Stimulated activated effector memory CD8-positive, alpha-beta T cell treated with anti-CD3 and anti-CD28 coated beads, Interleukin-12 subunit alpha, Interleukin-12 subunit beta, amount 100 ng/mL, for 72 hours (primary cell): ENCODE results near the gene CPLX3.

ENCODE experiments used
- ATAC-seq: fragments of 150-1000 bp; cut with Tn5 transposase; 2 replicates; pipeline ENCODE4 v1.10.0; 2021
- DNase-seq, 2 donors: peaks; one replicate each; pipeline ENCODE4 v3.0.0; 2021 to 2022; ENCODE audit warnings: low spot score in 2 of 2
- H3K27ac Mint-ChIP-seq: one replicate; pipeline ENCODE4 v1.8.0; 2022; ENCODE audit warnings: mild to moderate bottlenecking, mixed read lengths
- H3K36me3 Mint-ChIP-seq: one replicate; pipeline ENCODE4 v1.8.0; 2022; ENCODE audit warnings: mild to moderate bottlenecking, mixed read lengths
- H3K4me1 Mint-ChIP-seq: one replicate; pipeline ENCODE4 v1.8.0; 2022; ENCODE audit warnings: mixed read lengths
- H3K4me3 Mint-ChIP-seq: one replicate; pipeline ENCODE4 v1.8.0; 2022; ENCODE audit warnings: mild to moderate bottlenecking, mixed read lengths
- H3K9me3 Mint-ChIP-seq: one replicate; pipeline ENCODE4 v1.8.0; 2022; ENCODE audit warnings: mixed read lengths

Gene CPLX3

DNA sequence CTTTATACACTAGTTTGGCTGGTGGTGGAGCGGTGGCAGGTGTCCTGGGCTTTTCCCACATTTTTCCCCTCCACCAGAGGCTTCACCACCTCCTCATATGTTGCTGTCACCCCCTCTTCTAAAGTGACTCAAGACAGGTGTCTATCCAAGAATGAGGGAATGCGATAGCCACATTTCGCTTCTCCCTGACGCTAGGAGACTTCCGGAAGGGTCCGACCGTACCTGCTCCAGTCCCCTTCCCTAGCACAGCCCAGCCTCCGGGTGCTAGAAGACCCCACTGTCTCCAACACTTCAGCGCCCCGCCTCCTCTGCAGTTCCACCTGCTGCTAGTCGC lies 46.2 kb downstream of the CPLX3 start:
- H3K27ac Mint-ChIP-seq, result peak overlapping the region; percentile 98
- peaks cover 64% of the 10 kb centered on the region for H3K4me1 Mint-ChIP-seq
- H3K9me3 Mint-ChIP-seq, result no peaks in the 10 kb centered on the region
- peak overlapping the region; percentile 100 for H3K4me3 Mint-ChIP-seq
- H3K36me3 Mint-ChIP-seq, result peaks cover 49% of the 10 kb centered on the region
- ATAC-seq (no peak), DNase-seq (no peak)

GRCh38 chr15:74873036-74873755 lies 46.8 kb downstream of the CPLX3 start, which contains the start of gene SCAMP2:
Gene SCAMP2, minus strand, starts transcription at chr15:74873365. Its CDS starts 110 bp downstream, at chr15:74873255.
- peaks cover 59% of the 10 kb centered on the region for H3K4me1 Mint-ChIP-seq
- DNase-seq, result peak; percentile 86 to 97
- peak within 1 kb of the TSS; percentile 100 for H3K4me3 Mint-ChIP-seq
- peak within 1 kb of the TSS; percentile 98 for H3K27ac Mint-ChIP-seq
- H3K9me3 Mint-ChIP-seq, result no peaks in the 10 kb centered on the region
- H3K36me3 Mint-ChIP-seq, result peaks cover 44% of the 10 kb centered on the region
- ATAC-seq, result peak; percentile 87

GRCh38 chr15:74873756-74874424 lies 47.5 kb downstream of the CPLX3 start:
- DNase-seq, result no peak
- H3K9me3 Mint-ChIP-seq, result no peaks in the 10 kb centered on the region
- peak overlapping the region; percentile 98 for H3K27ac Mint-ChIP-seq
- no peak for ATAC-seq
- H3K4me1 Mint-ChIP-seq, result peaks cover 52% of the 10 kb centered on the region
- H3K36me3 Mint-ChIP-seq, result peaks cover 37% of the 10 kb centered on the region
- H3K4me3 Mint-ChIP-seq, result peak overlapping the region; percentile 100

DNA sequence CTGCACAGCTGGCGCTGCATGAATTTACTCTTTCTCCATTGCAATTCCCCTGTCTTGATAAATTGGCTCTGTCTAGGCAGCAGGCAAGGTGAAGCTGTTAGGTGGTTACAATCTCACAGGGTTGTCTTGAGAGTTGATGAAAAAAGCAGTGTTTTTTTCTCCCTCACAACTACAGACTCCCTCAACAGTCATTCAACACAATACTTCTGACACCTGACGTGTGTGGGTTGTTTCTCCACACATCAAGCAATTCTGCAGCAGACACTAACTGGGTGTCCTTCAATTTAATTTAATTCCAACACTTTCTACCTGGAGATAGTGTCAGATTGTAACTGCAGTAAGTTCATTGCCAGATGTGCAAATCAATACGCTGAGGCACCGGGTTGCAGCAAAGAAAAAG lies 51.8 kb downstream of the CPLX3 start:
- Mint-ChIP-seq H3K4me1 (peaks cover 13% of the 10 kb centered on the region), H3K4me3 (no peak overlapping the region), H3K36me3 (no peaks in the 10 kb centered on the region), H3K9me3 (no peaks in the 10 kb centered on the region), H3K27ac (no peak overlapping the region)
- DNase-seq, result no peak
- no peak for ATAC-seq
